Esophagus muscularis mucosa (tissue), 3 donors: ENCODE data around the gene SLC35A4.

Source experiments
- CTCF ChIP-seq, 3 experiments: fragments of 200-600 bp in 2 of 3; fragments of 450-650 bp in 1 of 3; sonication (generic) in 2 of 3; IDR thresholded peaks; one replicate each; pipeline ENCODE4 v1.5.1; 2017 to 2019; ENCODE audit warnings: antibody characterized with exemption in 3 of 3, mild to moderate bottlenecking in 2 of 3, moderate library complexity in 1 of 3
- EP300 ChIP-seq: sonication (generic); formaldehyde crosslinking; IDR thresholded peaks from one replicate; pipeline ENCODE4 v1.6.1; 2017; ENCODE audit warnings: antibody characterized with exemption

- TF ChIP-seq CTCF (IDR thresholded peaks at IDR 0.05) (no peak), EP300 (no peak)
Measured at GRCh38 chr5:140596321-140596741, 31.7 kb downstream of the SLC35A4 start.
